Stomach (tissue), 9 donors: ENCODE results near the gene CASP3. TPM values are rescaled to one million over a fixed set of nuclear protein-coding genes. Genes with fewer than 3 reads are reported as not detected.

Experiments
- DNase-seq, 2 donors: peaks; one replicate each; pipeline versions ENCODE4 v3.0.0 to v3.0.0-alpha.2; 2013 to 2019
- H3K27ac ChIP-seq, 5 donors: fragments of 200-600 bp in 4 of 5; sonication (generic) in 4 of 5; one replicate each; pipeline ENCODE4 v1.5.1; 2013 to 2019; ENCODE audit warnings: mild to moderate bottlenecking in 1 of 5, moderate library complexity in 1 of 5
- H3K27me3 ChIP-seq, 3 donors: fragments of 200-600 bp; sonication (generic); one replicate each; pipeline ENCODE4 v1.5.1; 2017 to 2019; ENCODE audit warnings: mixed run types in 1 of 3
- H3K36me3 ChIP-seq, 4 donors: fragments of 200-600 bp; sonication (generic); 1 replicate in 3 of 4; 2 replicates in 1 of 4; pipeline ENCODE4 v1.5.1; 2016 to 2019
- H3K4me1 ChIP-seq, 4 donors: fragments of 200-600 bp; sonication (generic); one replicate each; pipeline ENCODE4 v1.5.1; 2016 to 2019
- H3K4me3 ChIP-seq, 4 donors: fragments of 200-600 bp; sonication (generic) in 3 of 4; one replicate each; pipeline ENCODE4 v1.5.1; 2016 to 2019; ENCODE audit warnings: mild to moderate bottlenecking in 1 of 4
- H3K9me3 ChIP-seq, 4 donors: fragments of 200-600 bp; sonication (generic); one replicate each; pipeline ENCODE4 v1.5.1; 2016 to 2019
- CTCF ChIP-seq, 7 experiments: fragments of 450-650 bp in 4 of 7; fragments of 200-600 bp in 3 of 7; sonication (generic) in 3 of 7; IDR thresholded peaks; one replicate each; pipeline ENCODE4 v1.5.1; 2016 to 2019; ENCODE audit warnings: antibody characterized with exemption in 7 of 7, control low read depth in 2 of 7, mild to moderate bottlenecking in 1 of 7
- EP300 ChIP-seq: sonication (generic); formaldehyde crosslinking; IDR thresholded peaks from one replicate; pipeline ENCODE4 v1.6.1; 2017; ENCODE audit warnings: antibody characterized with exemption
- POLR2A ChIP-seq, 4 donors: fragments of 450-650 bp; IDR thresholded peaks; one replicate each; pipeline ENCODE4 v1.6.1; 2016; ENCODE audit warnings: antibody characterized with exemption in 4 of 4, control low read depth in 2 of 4, mild to moderate bottlenecking in 1 of 4, moderate library complexity in 1 of 4
- POLR2AphosphoS5 ChIP-seq, 3 donors: sonication (generic); formaldehyde crosslinking; IDR thresholded peaks; one replicate each; pipeline ENCODE4 v1.6.1; 2016; ENCODE audit warnings: antibody characterized with exemption in 3 of 3
- WGBS, 5 donors: extraction: QIAGEN DNeasy Blood & Tissue Kit in 3 of 5; methylation state at CpG; one replicate each; pipeline versions ENCODE4 v1.1.5 to v1.1.7; 2013 to 2018; 5-methylcytosine and 5-hydroxymethylcytosine counted together
- intact Hi-C: fragments of 100-400 bp; cut with DNase I; formaldehyde crosslinking; loops from one replicate; pipeline ENCODE4 v1.15.1; 2023; ENCODE audit warnings: low total_unique reads
- polyA plus RNA-seq, 3 donors: library from polyadenylated mRNA; stranded (reverse); fragments of 200-250 nt; gene quantifications; one replicate each; pipeline ENCODE4 v1.2.3, GENCODE V29; 2013
- total RNA-seq, 5 donors: library from RNA; depleted of rRNA; stranded (reverse); fragments of >200 nt; gene quantifications; one replicate each; pipeline versions ENCODE4 v1.1.0 to v1.2.3, GENCODE V29; 2014 to 2016
- donor health status: healthy with polysubstance abuse.
- donor health status: Bipolar disorder and iron deficiency.
- donor health status: healthy.

The CASP3 gene
- total and polyA plus RNA-seq, 8 donors, result 12.5 to 52.5 (median 18.8) TPM

DNA sequence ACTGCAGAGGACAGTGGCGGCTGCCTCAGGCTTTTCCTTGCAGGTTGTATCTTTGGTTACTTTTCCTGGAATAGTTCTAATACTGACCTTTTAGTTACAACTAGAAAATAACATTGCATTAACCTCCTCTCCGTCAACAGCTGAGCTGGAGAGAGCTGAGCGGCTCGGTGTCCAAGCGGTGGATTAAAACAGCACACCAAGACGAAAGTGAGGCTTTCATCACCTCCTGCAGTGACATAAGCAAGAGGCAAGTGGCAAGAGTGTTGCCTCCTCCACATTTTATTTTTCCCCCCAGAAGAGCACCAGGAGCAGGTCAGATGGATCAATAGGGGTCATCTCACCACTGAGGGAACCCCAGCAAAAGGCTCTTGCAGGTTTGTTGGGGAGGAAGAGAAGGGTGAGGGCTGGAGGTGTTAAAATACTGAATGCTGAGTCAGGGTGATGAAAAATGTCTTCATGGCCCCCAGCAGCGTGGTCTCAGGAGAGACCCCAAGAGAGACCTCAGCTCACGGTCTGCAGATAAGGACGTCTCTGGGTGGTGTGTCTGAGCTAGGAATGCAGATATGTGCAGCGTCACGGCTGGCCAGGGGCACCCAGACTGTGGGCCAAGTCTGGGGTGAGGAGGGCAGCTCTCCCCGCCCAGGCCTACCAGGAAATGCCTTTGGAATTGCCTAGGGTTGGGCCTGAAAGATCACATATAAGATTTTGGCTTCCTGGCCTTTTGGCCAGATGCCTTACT is 50.3 kb downstream of the CASP3 start:
- peak; percentile 46 to 69 for DNase-seq
- peaks cover 0 to 8% (median 8%) of the 10 kb centered on the region in 4 donors for H3K9me3 ChIP-seq
- H3K36me3 ChIP-seq, result no peaks in the 10 kb centered on the region
- peak overlapping the region in 4 of 5 donors; percentile 34 to 62 (median 52) for H3K27ac ChIP-seq
- H3K4me1 ChIP-seq, result peaks cover 4 to 14% (median 9%) of the 10 kb centered on the region in 4 donors
- WGBS, 5 donors, result 47 to 64% (median 51%) methylated on average over 11 to 12 of the region's 12 CpGs
- intact Hi-C loops, result no loop called here
- no peak overlapping the region for H3K4me3 ChIP-seq
- H3K27me3 ChIP-seq, result no peaks in the 10 kb centered on the region
- TF ChIP-seq POLR2AphosphoS5 (IDR thresholded peaks at IDR 0.05) (peak in 1 of 3 donors; percentile 73), EP300 (no peak)

DNA sequence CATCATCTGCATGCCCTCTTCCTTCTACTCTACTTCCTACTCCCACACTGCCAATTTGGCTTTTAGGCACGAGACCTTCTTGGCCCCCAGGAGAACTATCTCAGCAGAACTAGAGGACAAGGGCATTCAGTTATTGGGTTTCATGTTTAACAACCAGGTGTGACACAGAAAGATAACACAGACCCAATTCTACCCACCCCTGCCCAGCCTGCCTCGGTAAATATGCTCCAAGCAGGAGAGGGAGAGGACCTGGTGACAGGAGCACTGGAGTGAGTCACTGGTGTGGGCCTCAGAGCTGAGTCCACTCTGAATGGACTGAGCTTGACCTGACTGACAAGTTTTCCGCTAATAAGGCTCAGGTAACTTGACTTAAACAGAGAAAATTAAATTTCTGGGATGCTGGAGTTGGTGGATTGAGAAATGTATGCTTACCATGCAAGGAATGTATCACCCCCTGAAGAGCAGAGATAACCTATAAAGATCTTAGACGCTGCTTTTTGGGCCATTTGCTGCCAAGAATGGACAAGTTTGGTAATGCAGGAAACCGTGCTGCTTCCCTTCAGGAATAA is 52.5 kb downstream of the CASP3 start:
- peaks cover 4 to 14% (median 9%) of the 10 kb centered on the region in 4 donors for H3K4me1 ChIP-seq
- H3K36me3 ChIP-seq, result no peaks in the 10 kb centered on the region
- no peaks in the 10 kb centered on the region for H3K27me3 ChIP-seq
- H3K9me3 ChIP-seq, result no peaks in the 10 kb centered on the region
- peak overlapping the region; percentile 5 to 62 (median 58) for H3K27ac ChIP-seq
- 32 to 53% (median 35%) methylated on average over 5 of the region's 5 CpGs for WGBS, 5 donors
- DNase-seq, result peak; percentile 61 to 77
- intact Hi-C loops, result no loop called here
- TF ChIP-seq POLR2AphosphoS5 (IDR thresholded peaks at IDR 0.05) (peak in 2 of 3 donors; percentile 20 to 77), CTCF (IDR thresholded peaks at IDR 0.05) (no peak)
- no peak overlapping the region for H3K4me3 ChIP-seq

- no peak for DNase-seq
- peak overlapping the region; percentile 5 to 64 (median 58) for H3K27ac ChIP-seq
- H3K4me1 ChIP-seq, result peaks cover 4 to 14% (median 9%) of the 10 kb centered on the region in 4 donors
- no peak for TF ChIP-seq POLR2A (IDR thresholded peaks at IDR 0.05)
- no peak for TF ChIP-seq EP300
- TF ChIP-seq CTCF (IDR thresholded peaks at IDR 0.05), result no peak
- TF ChIP-seq POLR2AphosphoS5 (IDR thresholded peaks at IDR 0.05), result no peak
- H3K4me3 ChIP-seq, result no peak overlapping the region
- WGBS, 5 donors, result 69 to 80% (median 74%) methylated on average over 8 of the region's 8 CpGs
- no peaks in the 10 kb centered on the region for H3K27me3 ChIP-seq
- intact Hi-C loops, result no loop called here
- H3K36me3 ChIP-seq, result no peaks in the 10 kb centered on the region
- no peaks in the 10 kb centered on the region for H3K9me3 ChIP-seq
These were observed 53.1 kb downstream of the CASP3 start for GRCh38 chr4:184596044-184596616.

DNA sequence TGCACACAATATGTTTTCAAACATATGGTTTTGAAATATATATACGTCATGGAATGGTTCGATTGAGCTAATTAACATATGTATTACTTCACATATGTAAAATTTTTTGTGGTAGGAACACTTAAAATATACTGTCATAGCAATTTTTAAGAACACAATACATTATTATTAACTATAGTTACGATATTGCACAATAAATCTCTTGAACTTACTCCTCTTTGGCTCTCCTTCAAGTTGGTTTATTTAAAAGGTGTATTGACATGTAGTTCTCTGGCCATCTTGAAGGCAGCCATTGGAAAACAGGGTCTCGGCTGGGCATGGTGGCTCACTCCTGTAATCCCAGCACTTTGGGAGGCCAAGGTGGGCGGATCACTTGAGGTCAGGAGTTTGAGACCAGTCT is 53.8 kb downstream of the CASP3 start:
- no peak for DNase-seq
- Histone ChIP-seq H3K27me3 (no peaks in the 10 kb centered on the region), H3K27ac (peak overlapping the region in 1 of 5 donors; percentile 62), H3K36me3 (no peaks in the 10 kb centered on the region), H3K9me3 (no peaks in the 10 kb centered on the region), H3K4me1 (peaks cover 4 to 14% (median 9%) of the 10 kb centered on the region in 4 donors), H3K4me3 (no peak overlapping the region)
- TF ChIP-seq POLR2AphosphoS5 (IDR thresholded peaks at IDR 0.05), result no peak
- TF ChIP-seq EP300, result no peak
- TF ChIP-seq POLR2A (IDR thresholded peaks at IDR 0.05), result no peak
- no peak for TF ChIP-seq CTCF (IDR thresholded peaks at IDR 0.05)
- 89 to 95% (median 92%) methylated on average over 5 of the region's 5 CpGs for WGBS, 5 donors
- intact Hi-C loops, result no loop called here
